Measurements from ENCODE around the gene PTGES3. TPM values are rescaled to one million over a fixed set of nuclear protein-coding genes. Genes with fewer than 3 reads are reported as not detected.
A peak's percentile ranks its signal among the peaks of the same experiment; 100 is the strongest.

Gene PTGES3
- total and polyA plus RNA-seq, 2 experiments from 2014 or later: 334 to 442 TPM

DNA sequence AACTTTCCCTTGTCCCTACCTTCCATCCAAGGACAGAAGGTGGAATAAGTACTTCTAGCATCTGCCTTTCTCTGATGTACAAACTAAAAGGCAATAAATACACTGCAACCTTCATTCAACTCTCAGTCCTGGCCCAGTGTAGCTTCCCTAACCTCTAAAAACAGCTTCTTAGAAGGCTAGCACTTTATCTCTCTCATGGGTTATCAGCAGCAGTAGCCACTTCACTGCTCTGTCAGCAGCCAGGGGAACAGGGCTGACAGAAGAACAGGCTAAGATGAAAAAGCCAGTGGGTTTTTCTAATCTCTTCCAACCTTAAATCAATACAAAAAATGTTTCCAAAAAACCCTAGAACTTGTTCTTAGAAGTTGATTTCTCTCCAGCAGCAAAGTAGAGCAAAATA, 71.2 kb downstream of the PTGES3 start:
- H3K4me2 ChIP-seq: no peak overlapping the region
- no peaks in the 10 kb centered on the region for H3K27me3 ChIP-seq (ENCODE audit: insufficient read depth)
- no peak overlapping the region for H3K4me3 ChIP-seq
- peaks cover 38% of the 10 kb centered on the region for H3K36me3 ChIP-seq (ENCODE audit: insufficient read depth)
- no peak for TF ChIP-seq POLR2AphosphoS5 (IDR thresholded peaks at IDR 0.05; ENCODE audit: low read depth)
- TF ChIP-seq, protein P1, sequence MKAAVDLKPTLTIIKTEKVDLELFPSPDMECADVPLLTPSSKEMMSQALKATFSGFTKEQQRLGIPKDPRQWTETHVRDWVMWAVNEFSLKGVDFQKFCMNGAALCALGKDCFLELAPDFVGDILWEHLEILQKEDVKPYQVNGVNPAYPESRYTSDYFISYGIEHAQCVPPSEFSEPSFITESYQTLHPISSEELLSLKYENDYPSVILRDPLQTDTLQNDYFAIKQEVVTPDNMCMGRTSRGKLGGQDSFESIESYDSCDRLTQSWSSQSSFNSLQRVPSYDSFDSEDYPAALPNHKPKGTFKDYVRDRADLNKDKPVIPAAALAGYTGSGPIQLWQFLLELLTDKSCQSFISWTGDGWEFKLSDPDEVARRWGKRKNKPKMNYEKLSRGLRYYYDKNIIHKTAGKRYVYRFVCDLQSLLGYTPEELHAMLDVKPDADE (IDR thresholded peaks at IDR 0.05): no peak
- no peak for TF ChIP-seq JUNB (IDR thresholded peaks at IDR 0.05; ENCODE audit: unreplicated experiment)
- TF ChIP-seq CREB1 (CRISPR knock-in tag; IDR thresholded peaks at IDR 0.05; ENCODE audit: low read depth): no peak
- TF ChIP-seq, protein P2, sequence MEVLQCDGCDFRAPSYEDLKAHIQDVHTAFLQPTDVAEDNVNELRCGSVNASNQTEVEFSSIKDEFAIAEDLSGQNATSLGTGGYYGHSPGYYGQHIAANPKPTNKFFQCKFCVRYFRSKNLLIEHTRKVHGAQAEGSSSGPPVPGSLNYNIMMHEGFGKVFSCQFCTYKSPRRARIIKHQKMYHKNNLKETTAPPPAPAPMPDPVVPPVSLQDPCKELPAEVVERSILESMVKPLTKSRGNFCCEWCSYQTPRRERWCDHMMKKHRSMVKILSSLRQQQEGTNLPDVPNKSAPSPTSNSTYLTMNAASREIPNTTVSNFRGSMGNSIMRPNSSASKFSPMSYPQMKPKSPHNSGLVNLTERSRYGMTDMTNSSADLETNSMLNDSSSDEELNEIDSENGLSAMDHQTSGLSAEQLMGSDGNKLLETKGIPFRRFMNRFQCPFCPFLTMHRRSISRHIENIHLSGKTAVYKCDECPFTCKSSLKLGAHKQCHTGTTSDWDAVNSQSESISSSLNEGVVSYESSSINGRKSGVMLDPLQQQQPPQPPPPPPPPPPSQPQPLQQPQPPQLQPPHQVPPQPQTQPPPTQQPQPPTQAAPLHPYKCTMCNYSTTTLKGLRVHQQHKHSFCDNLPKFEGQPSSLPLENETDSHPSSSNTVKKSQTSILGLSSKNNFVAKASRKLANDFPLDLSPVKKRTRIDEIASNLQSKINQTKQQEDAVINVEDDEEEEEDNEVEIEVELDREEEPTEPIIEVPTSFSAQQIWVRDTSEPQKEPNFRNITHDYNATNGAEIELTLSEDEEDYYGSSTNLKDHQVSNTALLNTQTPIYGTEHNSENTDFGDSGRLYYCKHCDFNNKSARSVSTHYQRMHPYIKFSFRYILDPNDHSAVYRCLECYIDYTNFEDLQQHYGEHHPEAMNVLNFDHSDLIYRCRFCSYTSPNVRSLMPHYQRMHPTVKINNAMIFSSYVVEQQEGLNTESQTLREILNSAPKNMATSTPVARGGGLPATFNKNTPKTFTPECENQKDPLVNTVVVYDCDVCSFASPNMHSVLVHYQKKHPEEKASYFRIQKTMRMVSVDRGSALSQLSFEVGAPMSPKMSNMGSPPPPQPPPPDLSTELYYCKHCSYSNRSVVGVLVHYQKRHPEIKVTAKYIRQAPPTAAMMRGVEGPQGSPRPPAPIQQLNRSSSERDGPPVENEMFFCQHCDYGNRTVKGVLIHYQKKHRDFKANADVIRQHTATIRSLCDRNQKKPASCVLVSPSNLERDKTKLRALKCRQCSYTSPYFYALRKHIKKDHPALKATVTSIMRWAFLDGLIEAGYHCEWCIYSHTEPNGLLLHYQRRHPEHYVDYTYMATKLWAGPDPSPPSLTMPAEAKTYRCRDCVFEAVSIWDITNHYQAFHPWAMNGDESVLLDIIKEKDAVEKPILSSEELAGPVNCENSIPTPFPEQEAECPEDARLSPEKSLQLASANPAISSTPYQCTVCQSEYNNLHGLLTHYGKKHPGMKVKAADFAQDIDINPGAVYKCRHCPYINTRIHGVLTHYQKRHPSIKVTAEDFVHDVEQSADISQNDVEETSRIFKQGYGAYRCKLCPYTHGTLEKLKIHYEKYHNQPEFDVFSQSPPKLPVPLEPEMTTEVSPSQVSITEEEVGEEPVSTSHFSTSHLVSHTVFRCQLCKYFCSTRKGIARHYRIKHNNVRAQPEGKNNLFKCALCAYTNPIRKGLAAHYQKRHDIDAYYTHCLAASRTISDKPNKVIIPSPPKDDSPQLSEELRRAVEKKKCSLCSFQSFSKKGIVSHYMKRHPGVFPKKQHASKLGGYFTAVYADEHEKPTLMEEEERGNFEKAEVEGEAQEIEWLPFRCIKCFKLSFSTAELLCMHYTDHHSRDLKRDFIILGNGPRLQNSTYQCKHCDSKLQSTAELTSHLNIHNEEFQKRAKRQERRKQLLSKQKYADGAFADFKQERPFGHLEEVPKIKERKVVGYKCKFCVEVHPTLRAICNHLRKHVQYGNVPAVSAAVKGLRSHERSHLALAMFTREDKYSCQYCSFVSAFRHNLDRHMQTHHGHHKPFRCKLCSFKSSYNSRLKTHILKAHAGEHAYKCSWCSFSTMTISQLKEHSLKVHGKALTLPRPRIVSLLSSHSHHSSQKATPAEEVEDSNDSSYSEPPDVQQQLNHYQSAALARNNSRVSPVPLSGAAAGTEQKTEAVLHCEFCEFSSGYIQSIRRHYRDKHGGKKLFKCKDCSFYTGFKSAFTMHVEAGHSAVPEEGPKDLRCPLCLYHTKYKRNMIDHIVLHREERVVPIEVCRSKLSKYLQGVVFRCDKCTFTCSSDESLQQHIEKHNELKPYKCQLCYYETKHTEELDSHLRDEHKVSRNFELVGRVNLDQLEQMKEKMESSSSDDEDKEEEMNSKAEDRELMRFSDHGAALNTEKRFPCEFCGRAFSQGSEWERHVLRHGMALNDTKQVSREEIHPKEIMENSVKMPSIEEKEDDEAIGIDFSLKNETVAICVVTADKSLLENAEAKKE (CRISPR knock-in tag; IDR thresholded peaks at IDR 0.05): no peak
- no peak for TF ChIP-seq STAT1 (IDR thresholded peaks at IDR 0.05; ENCODE audit: unreplicated experiment)
- no peak for TF ChIP-seq ZNF114 (CRISPR knock-in tag; IDR thresholded peaks at IDR 0.05)
- TF ChIP-seq ZNF331 (CRISPR knock-in tag; IDR thresholded peaks at IDR 0.05; ENCODE audit: low read depth): no peak
- TF ChIP-seq NANOG (IDR thresholded peaks at IDR 0.05; ENCODE audit: borderline replicate concordance): no peak
- TF ChIP-seq, protein P3, sequence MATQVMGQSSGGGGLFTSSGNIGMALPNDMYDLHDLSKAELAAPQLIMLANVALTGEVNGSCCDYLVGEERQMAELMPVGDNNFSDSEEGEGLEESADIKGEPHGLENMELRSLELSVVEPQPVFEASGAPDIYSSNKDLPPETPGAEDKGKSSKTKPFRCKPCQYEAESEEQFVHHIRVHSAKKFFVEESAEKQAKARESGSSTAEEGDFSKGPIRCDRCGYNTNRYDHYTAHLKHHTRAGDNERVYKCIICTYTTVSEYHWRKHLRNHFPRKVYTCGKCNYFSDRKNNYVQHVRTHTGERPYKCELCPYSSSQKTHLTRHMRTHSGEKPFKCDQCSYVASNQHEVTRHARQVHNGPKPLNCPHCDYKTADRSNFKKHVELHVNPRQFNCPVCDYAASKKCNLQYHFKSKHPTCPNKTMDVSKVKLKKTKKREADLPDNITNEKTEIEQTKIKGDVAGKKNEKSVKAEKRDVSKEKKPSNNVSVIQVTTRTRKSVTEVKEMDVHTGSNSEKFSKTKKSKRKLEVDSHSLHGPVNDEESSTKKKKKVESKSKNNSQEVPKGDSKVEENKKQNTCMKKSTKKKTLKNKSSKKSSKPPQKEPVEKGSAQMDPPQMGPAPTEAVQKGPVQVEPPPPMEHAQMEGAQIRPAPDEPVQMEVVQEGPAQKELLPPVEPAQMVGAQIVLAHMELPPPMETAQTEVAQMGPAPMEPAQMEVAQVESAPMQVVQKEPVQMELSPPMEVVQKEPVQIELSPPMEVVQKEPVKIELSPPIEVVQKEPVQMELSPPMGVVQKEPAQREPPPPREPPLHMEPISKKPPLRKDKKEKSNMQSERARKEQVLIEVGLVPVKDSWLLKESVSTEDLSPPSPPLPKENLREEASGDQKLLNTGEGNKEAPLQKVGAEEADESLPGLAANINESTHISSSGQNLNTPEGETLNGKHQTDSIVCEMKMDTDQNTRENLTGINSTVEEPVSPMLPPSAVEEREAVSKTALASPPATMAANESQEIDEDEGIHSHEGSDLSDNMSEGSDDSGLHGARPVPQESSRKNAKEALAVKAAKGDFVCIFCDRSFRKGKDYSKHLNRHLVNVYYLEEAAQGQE (IDR thresholded peaks at IDR 0.05; ENCODE audit: unreplicated experiment): no peak
- TF ChIP-seq, protein P4, sequence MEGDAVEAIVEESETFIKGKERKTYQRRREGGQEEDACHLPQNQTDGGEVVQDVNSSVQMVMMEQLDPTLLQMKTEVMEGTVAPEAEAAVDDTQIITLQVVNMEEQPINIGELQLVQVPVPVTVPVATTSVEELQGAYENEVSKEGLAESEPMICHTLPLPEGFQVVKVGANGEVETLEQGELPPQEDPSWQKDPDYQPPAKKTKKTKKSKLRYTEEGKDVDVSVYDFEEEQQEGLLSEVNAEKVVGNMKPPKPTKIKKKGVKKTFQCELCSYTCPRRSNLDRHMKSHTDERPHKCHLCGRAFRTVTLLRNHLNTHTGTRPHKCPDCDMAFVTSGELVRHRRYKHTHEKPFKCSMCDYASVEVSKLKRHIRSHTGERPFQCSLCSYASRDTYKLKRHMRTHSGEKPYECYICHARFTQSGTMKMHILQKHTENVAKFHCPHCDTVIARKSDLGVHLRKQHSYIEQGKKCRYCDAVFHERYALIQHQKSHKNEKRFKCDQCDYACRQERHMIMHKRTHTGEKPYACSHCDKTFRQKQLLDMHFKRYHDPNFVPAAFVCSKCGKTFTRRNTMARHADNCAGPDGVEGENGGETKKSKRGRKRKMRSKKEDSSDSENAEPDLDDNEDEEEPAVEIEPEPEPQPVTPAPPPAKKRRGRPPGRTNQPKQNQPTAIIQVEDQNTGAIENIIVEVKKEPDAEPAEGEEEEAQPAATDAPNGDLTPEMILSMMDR (conservative IDR thresholded peaks at IDR 0.05; ENCODE audit: low read depth in 2 of 2): no peak
- Mint-ChIP-seq H3K27me3 (ENCODE audit: insufficient read depth, low read depth, poor library complexity) (peaks cover 3% of the 10 kb centered on the region), H3K4me3 (no peak overlapping the region), H3K9me3 (no peaks in the 10 kb centered on the region), H3K36me3 (ENCODE audit: low read depth) (peaks cover 59% of the 10 kb centered on the region), H3K4me1 (no peaks in the 10 kb centered on the region), H3K27ac (peak overlapping the region; percentile 64)
- H2AFZ ChIP-seq: no peak overlapping the region
- H3F3A ChIP-seq (replicated peaks; ENCODE audit: low read depth): peaks cover 6% of the 10 kb centered on the region
- H3K79me2 ChIP-seq (replicated peaks; ENCODE audit: insufficient read depth): peaks cover 59% of the 10 kb centered on the region
- ATAC-seq: no peak
- no peaks in the 10 kb centered on the region for H3K9me2 ChIP-seq (ENCODE audit: insufficient read depth)
- H3K4me1 ChIP-seq (ENCODE audit: insufficient read depth): no peaks in the 10 kb centered on the region
- peak overlapping the region; percentile 69; the same call in 1 of the 2 replicates for H3K27ac ChIP-seq (ENCODE audit: low read depth)
- no peak for DNase-seq (ENCODE audit: low spot score)
- peaks cover 40% of the 10 kb centered on the region for H4K20me1 ChIP-seq (replicated peaks; ENCODE audit: insufficient read depth)

All from GM23338 (cell line).